ENCODE data around the gene RERE. TPM values are rescaled to one million over a fixed set of nuclear protein-coding genes. Genes with fewer than 3 reads are reported as not detected.

RERE gene
- polyA plus RNA-seq, 10 donors = 61.7 to 94.3 (median 77.6) TPM

DNA sequence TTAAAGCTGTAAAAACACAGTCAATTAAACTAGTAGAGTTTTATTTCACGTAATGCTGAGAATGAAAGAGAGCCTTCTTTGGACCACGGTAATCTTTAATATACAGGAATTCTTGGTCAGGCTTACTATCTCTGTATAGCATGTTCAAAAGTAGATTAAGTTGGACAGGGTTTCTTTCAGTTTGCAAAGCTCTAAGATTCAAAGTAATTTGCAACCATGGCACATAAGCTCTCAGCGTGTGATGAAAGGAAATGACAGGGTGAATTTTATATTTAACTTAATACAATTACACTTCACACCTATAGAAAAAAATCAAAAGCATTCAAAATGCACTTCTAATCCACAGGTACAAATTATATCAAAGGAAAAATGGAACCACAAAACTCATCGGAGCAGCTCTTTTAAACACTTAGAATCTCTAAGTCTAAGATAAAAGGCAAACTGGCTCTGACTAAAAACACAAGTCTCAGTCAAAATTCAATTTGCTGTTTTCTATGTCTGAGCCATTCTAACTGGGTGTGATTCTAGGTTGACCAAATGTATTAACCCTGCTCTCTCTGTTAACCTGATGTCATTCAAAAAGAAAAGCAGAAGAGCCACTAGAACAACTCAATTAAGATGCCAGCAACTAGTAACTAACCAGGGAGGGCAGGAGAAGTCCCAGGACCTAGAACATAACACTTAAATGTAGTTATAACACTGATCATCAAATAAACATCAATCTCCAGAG lies 147.7 kb downstream of the RERE start:
- no peak for DNase-seq

GRCh38 chr1:8667869-8668594 lies 149.4 kb downstream of the RERE start:
- peak in 1 of 3 donors; percentile 56 for DNase-seq

DNA sequence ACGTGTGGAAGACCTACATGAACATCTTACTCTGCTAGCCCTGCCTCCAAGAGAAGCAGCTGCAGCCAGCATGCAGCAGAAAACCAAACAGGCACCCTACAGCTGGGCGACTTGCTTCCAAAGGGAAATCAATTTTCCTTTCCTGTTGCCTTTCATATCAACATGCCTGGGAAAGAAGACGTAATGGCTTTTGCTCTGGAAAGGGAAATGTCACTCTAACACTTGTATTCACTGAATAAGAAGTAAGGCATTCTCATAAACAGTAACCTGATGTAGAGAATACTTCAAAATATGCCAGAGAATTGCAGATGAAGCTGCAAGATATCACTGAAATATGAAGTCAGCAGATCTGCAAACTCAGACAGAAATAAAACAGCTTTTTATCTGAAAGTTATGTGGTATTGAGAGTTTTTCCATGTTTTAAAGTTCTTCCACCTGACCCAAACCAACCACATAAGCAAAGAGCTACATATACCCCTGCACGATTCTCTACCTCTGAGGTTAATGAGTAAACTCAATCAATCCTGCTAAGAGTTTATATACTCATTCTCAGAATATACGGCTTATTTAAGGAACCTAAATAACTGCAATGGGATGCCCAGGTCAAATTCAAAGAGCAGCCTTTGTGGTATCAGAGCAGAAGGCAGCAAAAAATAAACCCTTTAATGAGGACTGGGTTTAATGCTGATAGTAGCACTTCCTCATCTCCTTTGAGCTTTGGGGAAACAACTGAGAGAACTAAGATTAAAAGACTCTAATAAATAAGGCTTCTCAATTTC lies 150.9 kb downstream of the RERE start:
- peak in 1 of 3 donors; percentile 46 for DNase-seq

DNA sequence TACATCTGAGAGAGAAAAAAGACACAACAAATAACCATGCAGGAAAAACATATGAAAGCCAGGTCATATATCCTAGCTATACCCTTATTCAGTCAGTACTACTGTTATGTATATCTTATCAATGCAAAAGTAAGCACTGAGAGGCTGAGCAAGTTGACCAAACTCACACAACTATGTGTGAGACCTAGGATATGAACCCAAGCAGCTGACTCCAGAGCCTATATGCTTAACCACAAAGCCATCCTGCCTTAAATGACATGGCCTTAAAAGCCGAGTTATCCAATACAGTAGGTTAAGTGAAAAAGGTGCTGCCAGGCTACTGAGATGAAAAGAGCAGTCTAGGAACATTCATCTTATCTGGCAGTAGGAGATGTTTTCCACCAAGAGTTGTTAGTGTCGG lies 151.6 kb downstream of the RERE start:
- DNase-seq = no peak

DNA sequence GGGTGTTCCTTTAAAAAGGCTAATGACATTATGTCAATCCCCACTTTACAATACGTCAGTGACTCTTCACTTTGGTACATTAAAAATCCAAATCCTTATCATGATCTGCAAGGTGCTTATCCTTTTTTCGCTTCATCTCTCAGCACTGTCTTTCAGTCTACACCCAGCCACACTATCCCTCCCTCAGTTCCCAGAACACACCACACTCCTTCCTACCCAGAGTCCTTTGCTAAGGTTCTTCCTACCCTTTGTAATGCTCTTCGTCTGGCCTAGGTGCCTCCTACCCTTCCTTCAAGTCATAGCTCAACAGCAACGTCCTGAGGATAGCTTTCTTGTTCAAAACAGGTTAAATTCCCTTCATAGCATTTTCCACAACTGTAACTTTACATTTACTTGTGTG lies 152.6 kb downstream of the RERE start:
- no peak for DNase-seq

DNA sequence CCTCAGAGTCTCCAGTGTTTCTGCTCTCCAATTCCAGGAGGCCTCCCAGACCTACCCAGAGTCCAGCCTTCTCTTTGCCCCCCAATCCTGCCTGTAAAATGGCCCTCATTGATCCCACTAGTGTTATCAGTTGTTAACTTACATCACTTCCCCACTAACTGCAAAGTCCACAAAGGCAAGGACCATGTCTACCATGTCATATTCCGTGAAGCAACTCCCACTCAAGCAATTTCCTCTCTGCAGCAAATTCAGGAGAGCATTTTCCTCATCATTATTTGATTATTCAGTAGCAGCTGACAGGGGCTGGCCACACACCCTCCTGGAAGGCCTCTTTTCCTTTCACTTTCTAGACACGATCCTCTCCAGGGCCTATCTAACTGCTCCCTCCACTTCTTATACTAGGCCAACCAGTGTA lies 153.5 kb downstream of the RERE start:
- peak in 1 of 3 donors; percentile 41 for DNase-seq

- no peak for DNase-seq
Measured at GRCh38 chr1:8663090-8663802, 154.2 kb downstream of the RERE start.

- DNase-seq = no peak
Measured at GRCh38 chr1:8662380-8663072, 154.9 kb downstream of the RERE start.

DNA sequence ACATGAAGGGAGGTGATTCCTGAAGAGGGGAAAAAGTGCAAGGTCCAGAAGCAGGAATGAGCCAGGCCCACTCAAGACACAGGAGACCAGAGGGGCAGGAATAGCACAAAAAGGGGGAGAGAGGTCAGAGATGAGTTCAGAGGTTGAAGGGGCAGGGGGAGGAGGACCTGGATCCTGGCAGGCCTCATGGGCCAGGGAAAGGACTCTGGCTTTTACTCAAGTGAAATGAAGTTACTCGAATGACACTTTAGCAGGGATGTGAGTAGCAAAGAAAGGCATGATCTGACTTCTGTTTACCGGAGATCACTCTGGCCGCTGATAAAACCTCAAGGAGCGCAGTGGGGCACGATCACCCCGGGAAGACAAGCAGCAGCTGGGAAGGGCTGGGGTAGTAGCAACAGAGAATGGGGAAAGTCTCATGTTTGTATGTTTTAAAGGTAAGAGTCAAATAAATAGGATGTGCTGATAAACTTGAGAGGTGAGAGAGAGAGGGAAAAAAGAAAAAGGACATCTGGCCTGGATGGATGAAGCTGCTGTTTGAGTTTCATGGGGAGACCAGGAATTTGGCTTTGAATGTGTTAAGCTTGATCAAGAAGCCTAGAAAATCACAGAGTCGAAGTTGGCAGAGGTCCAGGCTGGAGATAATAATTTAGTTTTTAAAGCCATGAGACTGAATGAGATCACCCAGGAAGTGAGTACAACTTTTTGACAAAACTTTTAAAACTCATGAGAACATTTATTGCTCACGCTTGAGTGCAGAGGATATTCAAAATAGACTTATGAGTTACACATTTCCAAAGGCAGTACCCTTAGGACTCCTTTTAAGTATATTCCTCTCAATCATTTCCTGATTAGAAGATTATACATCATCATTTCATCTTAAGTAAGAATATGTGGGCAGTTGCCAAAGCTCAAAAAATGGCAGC lies 156.0 kb downstream of the RERE start:
- DNase-seq = peak; percentile 59 to 84 (median 83)

DNA sequence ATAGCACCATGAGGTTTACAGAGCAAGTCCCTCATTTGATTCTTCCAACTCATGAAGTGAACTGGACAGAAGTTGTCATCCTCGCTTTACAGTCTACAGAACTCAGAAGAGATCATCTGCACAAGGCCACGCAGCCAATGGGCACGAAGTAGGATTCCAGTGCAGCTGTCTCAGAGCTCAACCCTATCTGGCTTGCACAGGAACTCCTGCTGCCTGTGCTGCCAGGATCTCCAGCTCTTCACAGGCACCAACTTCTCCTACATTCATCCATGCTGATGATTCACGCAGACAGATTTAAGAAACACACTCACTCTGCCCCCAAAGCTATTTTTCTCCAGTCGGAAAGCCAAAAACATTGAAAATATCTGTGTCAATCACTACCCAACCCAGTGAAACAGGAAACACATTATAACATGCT lies 157.0 kb downstream of the RERE start:
- DNase-seq = peak; percentile 66 to 90 (median 82)

- no peak for DNase-seq
Measured at GRCh38 chr1:8659593-8659992, 157.8 kb downstream of the RERE start.

DNA sequence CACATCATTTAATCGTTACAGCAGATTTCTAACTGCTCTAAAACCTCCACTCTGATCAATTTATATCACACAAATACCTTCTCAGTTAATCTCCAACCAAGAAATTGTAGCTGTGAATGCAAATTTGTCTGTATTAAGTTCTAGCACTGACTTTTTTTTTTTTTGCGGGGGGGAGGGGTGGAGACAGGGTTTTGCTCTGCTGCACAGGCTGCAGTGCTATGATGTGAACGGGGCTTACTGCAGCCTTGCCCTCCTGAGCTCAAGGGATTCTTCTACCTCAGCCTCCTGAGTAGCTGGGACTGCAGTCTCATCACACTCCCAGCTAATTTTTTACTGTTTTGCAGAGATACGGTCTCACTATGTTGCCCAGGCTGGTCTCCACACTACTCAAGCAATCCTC lies 163.6 kb downstream of the RERE start:
- no peak for DNase-seq

DNA sequence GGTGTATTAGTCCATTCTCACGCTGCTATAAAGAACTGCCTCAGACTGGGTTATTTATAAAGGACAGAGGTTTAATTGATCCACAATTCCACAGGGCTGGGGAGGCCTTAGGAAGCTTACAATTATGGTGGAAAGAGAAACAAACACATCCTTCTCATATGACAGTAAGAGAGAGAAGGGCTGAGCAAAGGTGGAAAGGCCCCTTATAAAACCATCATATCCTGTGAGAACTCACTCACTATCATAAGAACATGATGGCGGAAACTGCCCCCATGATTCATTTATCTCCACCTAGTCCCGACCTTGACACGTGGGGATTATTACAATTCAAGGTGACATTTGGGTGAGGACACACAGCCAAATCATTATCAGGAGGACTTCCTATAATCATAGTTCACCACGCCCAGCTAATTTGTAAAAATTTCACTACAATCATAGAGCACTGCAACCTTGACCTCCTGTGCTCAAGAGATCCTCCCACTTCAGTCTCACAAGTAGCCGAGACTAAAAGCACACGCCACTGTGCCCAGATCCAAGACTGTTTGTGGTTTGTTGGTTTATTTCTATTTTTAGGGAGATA lies 164.9 kb downstream of the RERE start:
- DNase-seq = no peak

GRCh38 chr1:8651962-8652361 lies 165.5 kb downstream of the RERE start:
- no peak for DNase-seq

- no peak for DNase-seq
Measured at GRCh38 chr1:8651236-8651890, 166.1 kb downstream of the RERE start.

DNA sequence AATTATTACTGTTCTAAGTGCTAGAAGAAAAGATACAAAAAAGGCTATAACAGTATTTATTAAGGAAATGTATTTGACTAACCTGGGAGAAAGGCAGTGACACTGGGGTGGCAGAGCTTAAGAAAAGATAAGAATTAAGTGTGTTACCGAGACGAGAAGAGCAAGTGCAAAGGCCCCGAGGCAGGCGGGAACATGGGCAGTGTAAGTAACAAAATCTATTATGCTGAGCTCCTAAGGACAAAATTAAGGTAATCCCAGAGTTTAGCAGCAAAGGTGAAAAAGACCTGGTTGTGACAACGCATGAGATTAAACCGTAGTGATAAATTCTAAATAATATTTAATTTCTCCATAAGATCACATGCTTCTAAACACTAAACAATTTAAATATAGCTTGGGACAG lies 167.6 kb downstream of the RERE start:
- DNase-seq = no peak

- DNase-seq = no peak
Measured at GRCh38 chr1:8649027-8649426, 168.4 kb downstream of the RERE start.

GRCh38 chr1:8646996-8647395 lies 170.4 kb downstream of the RERE start:
- no peak for DNase-seq

- no peak for DNase-seq
Measured at GRCh38 chr1:8646189-8646588, 171.3 kb downstream of the RERE start.

Measured in muscle of back (tissue), 11 donors.